Brain microvascular endothelial cell (primary cell): Measurements from ENCODE around the gene SLC7A14.

ENCODE experiments used
- DNase-seq: peaks from one replicate; pipeline ENCODE4 v3.0.0-alpha.2; 2020
- H3K27ac ChIP-seq: fragments of 250-450 bp; sonication (Bioruptor Pico); 2 replicates; pipeline ENCODE4 v1.5.1; 2020; ENCODE audit warnings: mild to moderate bottlenecking, moderate library complexity
- H3K27me3 ChIP-seq: fragments of 250-450 bp; sonication (Bioruptor Pico); replicated peaks from 2 replicates; pipeline ENCODE4 v1.5.1; 2020; ENCODE audit warnings: mild to moderate bottlenecking
- H3K36me3 ChIP-seq: fragments of 250-450 bp; sonication (Bioruptor Pico); replicated peaks from 2 replicates; pipeline ENCODE4 v1.5.1; 2020; ENCODE audit warnings: mild to moderate bottlenecking
- H3K4me3 ChIP-seq: 2 replicates; pipeline ENCODE4 v1.5.1; 2011; ENCODE audit warnings: low read depth, mild to moderate bottlenecking, control low read depth, low read length, moderate library complexity
- CTCF ChIP-seq: IDR thresholded peaks from 2 replicates; pipeline ENCODE4 v1.5.1; 2011; ENCODE audit warnings: low read depth, mild to moderate bottlenecking, moderate library complexity, low read length, control low read depth, inconsistent platforms; ENCODE audit errors: missing control alignments
- in situ Hi-C: cut with HindIII; loops from 2 replicates; pipeline ENCODE4 v1.10.0; 2017; ENCODE audit warnings: low sequenced_read_pairs, low pct_ligation_motif_present

The SLC7A14 gene

GRCh38 chr3:170611751-170612150 lies 25.9 kb upstream of the SLC7A14 start:
- DNase-seq = no peak
- Histone ChIP-seq H3K4me3 (no peak overlapping the region), H3K36me3 (no peaks in the 10 kb centered on the region), H3K27me3 (no peaks in the 10 kb centered on the region), H3K27ac (no peak overlapping the region)
- in situ Hi-C loops = no loop called here
- no peak for TF ChIP-seq CTCF

- Histone ChIP-seq H3K27me3 (no peaks in the 10 kb centered on the region), H3K36me3 (no peaks in the 10 kb centered on the region), H3K27ac (no peak overlapping the region), H3K4me3 (no peak overlapping the region)
- DNase-seq = no peak
- no peak for TF ChIP-seq CTCF
- in situ Hi-C loops = no loop called here
These were observed 24.5 kb upstream of the SLC7A14 start for GRCh38 chr3:170610321-170610884.

GRCh38 chr3:170608475-170608874 lies 22.6 kb upstream of the SLC7A14 start:
- H3K27me3 ChIP-seq = no peaks in the 10 kb centered on the region
- H3K36me3 ChIP-seq = no peaks in the 10 kb centered on the region
- no peak overlapping the region for H3K27ac ChIP-seq
- in situ Hi-C loops = no loop called here
- H3K4me3 ChIP-seq = no peak overlapping the region
- DNase-seq = no peak
- no peak for TF ChIP-seq CTCF

- Histone ChIP-seq H3K27me3 (no peaks in the 10 kb centered on the region), H3K27ac (no peak overlapping the region), H3K4me3 (no peak overlapping the region), H3K36me3 (no peaks in the 10 kb centered on the region)
- in situ Hi-C loops = no loop called here
- no peak for TF ChIP-seq CTCF
- no peak for DNase-seq
These were observed 20.8 kb upstream of the SLC7A14 start for GRCh38 chr3:170606675-170607074.

GRCh38 chr3:170605490-170605889 lies 19.6 kb upstream of the SLC7A14 start:
- no peak for DNase-seq

More at GRCh38 chr3:170605490-170605889, 19.6 kb upstream of the SLC7A14 start:
- no peaks in the 10 kb centered on the region for H3K36me3 ChIP-seq
- no peaks in the 10 kb centered on the region for H3K27me3 ChIP-seq
- H3K27ac ChIP-seq = no peak overlapping the region
- H3K4me3 ChIP-seq = no peak overlapping the region
- in situ Hi-C loops = no loop called here
- no peak for TF ChIP-seq CTCF
